ENCODE results near the gene NFU1.

- TF ChIP-seq CTCF (IDR thresholded peaks at IDR 0.05) (no peak), POLR2A (IDR thresholded peaks at IDR 0.05) (no peak)
These were observed 27.3 kb upstream of the NFU1 start for GRCh38 chr2:69464575-69464974.
